Heart left ventricle (tissue), 13 donors: ENCODE measurements around the gene MED27.

Experiments
- CTCF ChIP-seq, 12 donors: fragments of 200-600 bp; sonication (generic) in 4 of 12; IDR thresholded peaks; one replicate each; pipeline versions ENCODE4 v1.5.0 to v1.8.0; 2018 to 2022; ENCODE audit warnings: antibody characterized with exemption in 12 of 12, mild to moderate bottlenecking in 5 of 12
- POLR2A ChIP-seq, 2 donors: fragments of 450-650 bp; IDR thresholded peaks; one replicate each; pipeline ENCODE4 v1.6.1; 2017; ENCODE audit warnings: antibody characterized with exemption in 2 of 2, mild to moderate bottlenecking in 2 of 2, moderate library complexity in 2 of 2
- donor health status: ischemic (EF 13 %, LVEDD 7.1; RV severe dilation, severe dysfunction).
- donor health status: DM: no; HTN: yes; CAD: no.
- donor health status: DM: no; HTN: no; CAD: no.
- donor health status: ischemic (EF 25% LVEDD 6.9; RV normal size, moderate dysfunction).
- donor health status: ischemic (EF 25% LVEDD 5.7; RV mildly dilated, moderate dysfunction).
- donor health status: ischemic (EF 35%, LVEDD 5.7; RV mildly dilated, moderate dysfunction).
- donor health status: nonischemic (EF 11% LVEDD 7.7; RV severe dilation, severe dysfunction).
- donor health status: DM: yes; HTN: yes; CAD: no.
- donor health status: PGD.
- donor health status: ischemic (EF 29% LVEDD 5.4; RV normal size, mild dysfunction).
- donor health status: nonischemic (EF 23%, LVEDD 6.1; RV moderate dilation, normal function).

GRCh38 chr9:132043708-132044107 is 36.0 kb downstream of the MED27 start:
- TF ChIP-seq POLR2A (IDR thresholded peaks at IDR 0.05) (no peak), CTCF (IDR thresholded peaks at IDR 0.05) (no peak)
